Measurements from ENCODE around the gene GBP6.

GRCh38 chr1:89369331-89369730 is 5.5 kb downstream of the GBP6 start:
- no peak for TF ChIP-seq CTCF (IDR thresholded peaks at IDR 0.05; ENCODE audit: low read depth, low read length, missing input control)
- TF ChIP-seq REST (IDR thresholded peaks at IDR 0.05): no peak
- no peak for TF ChIP-seq JUND (IDR thresholded peaks at IDR 0.05)
- no peak for TF ChIP-seq FOXA1 (IDR thresholded peaks at IDR 0.05)
- no peak for TF ChIP-seq RAD21 (IDR thresholded peaks at IDR 0.05)
- no peak for TF ChIP-seq HNF4A (conservative IDR thresholded peaks at IDR 0.05)
- no peak for TF ChIP-seq ZBTB33 (IDR thresholded peaks at IDR 0.05)
- no peak for TF ChIP-seq ATF3 (IDR thresholded peaks at IDR 0.05)
- TF ChIP-seq GABPA (IDR thresholded peaks at IDR 0.05 in 1 of 2, conservative IDR thresholded peaks at IDR 0.05 in 1 of 2): no peak
- no peak for TF ChIP-seq SP1 (IDR thresholded peaks at IDR 0.05)
- no peak for TF ChIP-seq RXRA (IDR thresholded peaks at IDR 0.05)
- no peak for TF ChIP-seq YY1 (IDR thresholded peaks at IDR 0.05)
- no peak for TF ChIP-seq MAX (IDR thresholded peaks at IDR 0.05)
- no peak for TF ChIP-seq EGR1 (IDR thresholded peaks at IDR 0.05; ENCODE audit: low read depth in 2 of 2)

Measured in liver (tissue), 3 donors.